ENCODE measurements around the gene GPLD1. TPM values are rescaled to one million over a fixed set of nuclear protein-coding genes. Genes with fewer than 3 reads are reported as not detected.

The GPLD1 gene
- total and polyA plus RNA-seq, 4 donors, result 15.5 to 62.0 (median 22.2) TPM

DNA sequence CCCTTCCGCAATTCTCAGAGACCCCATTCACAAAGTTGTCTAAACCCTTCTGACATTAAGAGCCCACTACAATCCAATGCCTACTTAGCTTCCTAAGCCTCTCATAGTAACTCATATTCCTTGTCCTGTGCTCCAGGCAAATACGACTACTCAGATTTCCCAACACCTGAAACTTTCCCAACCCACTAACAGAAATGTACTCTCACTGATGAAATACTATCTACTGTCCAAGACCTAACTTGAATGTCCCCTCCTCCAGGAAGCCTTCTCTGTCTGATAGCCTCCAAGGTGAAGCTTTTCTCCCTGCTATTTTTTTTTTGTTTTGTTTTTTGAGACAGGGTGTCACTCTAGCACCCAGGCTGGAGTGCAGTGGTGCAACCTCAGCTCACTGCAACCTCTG is 30.4 kb downstream of the GPLD1 start:
- Histone ChIP-seq H3K4me1 (ENCODE audit: control insufficient read depth in 4 of 4, insufficient read depth in 4 of 4, low read length in 3 of 4) (no peaks in the 10 kb centered on the region), H3K9ac (ENCODE audit: low read depth in 1 of 2, low read length in 2 of 2) (no peak overlapping the region), H3K27me3 (ENCODE audit: control insufficient read depth in 4 of 4, insufficient read depth in 4 of 4, low read length in 3 of 4) (no peaks in the 10 kb centered on the region), H3K4me3 (ENCODE audit: low read depth in 1 of 3, low read length in 3 of 3) (no peak overlapping the region), H3K9me3 (ENCODE audit: control insufficient read depth in 4 of 4, low read length in 3 of 4) (no peaks in the 10 kb centered on the region), H3K36me3 (ENCODE audit: control insufficient read depth in 4 of 4, insufficient read depth in 3 of 4, low read depth in 1 of 4, low read length in 3 of 4) (peaks cover 7 to 37% (median 28%) of the 10 kb centered on the region in 4 donors), H3K27ac (ENCODE audit: low read depth in 1 of 2, low read length in 2 of 2) (no peak overlapping the region)
- WGBS, result 65% methylated on average over 2 of the region's 2 CpGs
- TF ChIP-seq RAD21 (IDR thresholded peaks at IDR 0.05), result peak in 1 of 2 donors; percentile 26
- TF ChIP-seq TAF1 (conservative IDR thresholded peaks at IDR 0.05), result no peak
- peak in 1 of 2 donors; percentile 12 for TF ChIP-seq RXRA (IDR thresholded peaks at IDR 0.05)
- TF ChIP-seq HNF4A (conservative IDR thresholded peaks at IDR 0.05), result peak in 1 of 2 donors; percentile 21
- no peak for DNase-seq (ENCODE audit: low spot score)

DNA sequence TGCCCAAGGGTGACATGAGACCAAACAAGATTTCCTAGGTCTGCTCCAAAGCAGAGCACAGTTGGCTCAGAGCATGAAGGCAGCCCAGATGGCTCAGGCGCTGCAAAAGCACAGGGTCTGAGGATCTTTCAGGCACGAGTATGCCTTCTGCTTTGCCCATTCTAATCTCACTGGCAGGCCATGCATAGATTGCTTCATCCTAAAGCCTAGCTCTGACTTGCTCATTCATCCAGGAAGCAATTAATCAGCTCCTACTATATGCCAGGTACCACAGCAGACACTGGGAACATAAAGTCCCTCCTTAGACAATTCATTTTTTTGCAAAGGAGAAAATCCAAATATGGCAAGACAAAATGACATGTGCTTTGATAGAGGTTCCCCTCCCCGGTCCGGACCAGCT is 31.2 kb downstream of the GPLD1 start:
- no peak for TF ChIP-seq FOXA1 (IDR thresholded peaks at IDR 0.05)
- no peak for TF ChIP-seq FOXA2 (IDR thresholded peaks at IDR 0.05)
- TF ChIP-seq, protein P1, sequence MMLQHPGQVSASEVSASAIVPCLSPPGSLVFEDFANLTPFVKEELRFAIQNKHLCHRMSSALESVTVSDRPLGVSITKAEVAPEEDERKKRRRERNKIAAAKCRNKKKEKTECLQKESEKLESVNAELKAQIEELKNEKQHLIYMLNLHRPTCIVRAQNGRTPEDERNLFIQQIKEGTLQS (IDR thresholded peaks at IDR 0.05), result no peak
- TF ChIP-seq HNF4A (conservative IDR thresholded peaks at IDR 0.05), result no peak
- TF ChIP-seq, protein P2, sequence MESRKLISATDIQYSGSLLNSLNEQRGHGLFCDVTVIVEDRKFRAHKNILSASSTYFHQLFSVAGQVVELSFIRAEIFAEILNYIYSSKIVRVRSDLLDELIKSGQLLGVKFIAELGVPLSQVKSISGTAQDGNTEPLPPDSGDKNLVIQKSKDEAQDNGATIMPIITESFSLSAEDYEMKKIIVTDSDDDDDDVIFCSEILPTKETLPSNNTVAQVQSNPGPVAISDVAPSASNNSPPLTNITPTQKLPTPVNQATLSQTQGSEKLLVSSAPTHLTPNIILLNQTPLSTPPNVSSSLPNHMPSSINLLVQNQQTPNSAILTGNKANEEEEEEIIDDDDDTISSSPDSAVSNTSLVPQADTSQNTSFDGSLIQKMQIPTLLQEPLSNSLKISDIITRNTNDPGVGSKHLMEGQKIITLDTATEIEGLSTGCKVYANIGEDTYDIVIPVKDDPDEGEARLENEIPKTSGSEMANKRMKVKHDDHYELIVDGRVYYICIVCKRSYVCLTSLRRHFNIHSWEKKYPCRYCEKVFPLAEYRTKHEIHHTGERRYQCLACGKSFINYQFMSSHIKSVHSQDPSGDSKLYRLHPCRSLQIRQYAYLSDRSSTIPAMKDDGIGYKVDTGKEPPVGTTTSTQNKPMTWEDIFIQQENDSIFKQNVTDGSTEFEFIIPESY (IDR thresholded peaks at IDR 0.05), result no peak
- no peak for TF ChIP-seq JUND (IDR thresholded peaks at IDR 0.05)
- no peak for TF ChIP-seq SP1 (IDR thresholded peaks at IDR 0.05)
- no peak for TF ChIP-seq EGR1 (IDR thresholded peaks at IDR 0.05; ENCODE audit: low read depth in 2 of 2)
- TF ChIP-seq, protein P3, sequence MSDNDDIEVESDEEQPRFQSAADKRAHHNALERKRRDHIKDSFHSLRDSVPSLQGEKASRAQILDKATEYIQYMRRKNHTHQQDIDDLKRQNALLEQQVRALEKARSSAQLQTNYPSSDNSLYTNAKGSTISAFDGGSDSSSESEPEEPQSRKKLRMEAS (IDR thresholded peaks at IDR 0.05), result no peak
- no peak for TF ChIP-seq TAF1 (conservative IDR thresholded peaks at IDR 0.05)
- TF ChIP-seq HNF4G (IDR thresholded peaks at IDR 0.05), result no peak
- TF ChIP-seq NR2F2 (IDR thresholded peaks at IDR 0.05), result no peak
- TF ChIP-seq GABPA (IDR thresholded peaks at IDR 0.05 in 1 of 2, conservative IDR thresholded peaks at IDR 0.05 in 1 of 2), result no peak
- no peak for TF ChIP-seq YY1 (IDR thresholded peaks at IDR 0.05)
- TF ChIP-seq RAD21 (IDR thresholded peaks at IDR 0.05), result no peak
- no peaks in the 10 kb centered on the region for H3K9me3 ChIP-seq (ENCODE audit: control insufficient read depth in 4 of 4, low read length in 3 of 4)
- H3K36me3 ChIP-seq (ENCODE audit: control insufficient read depth in 4 of 4, insufficient read depth in 3 of 4, low read depth in 1 of 4, low read length in 3 of 4), result peaks cover 7 to 32% (median 30%) of the 10 kb centered on the region in 4 donors
- no peaks in the 10 kb centered on the region for H3K4me1 ChIP-seq (ENCODE audit: control insufficient read depth in 4 of 4, insufficient read depth in 4 of 4, low read length in 3 of 4)
- 56% methylated on average over 4 of the region's 4 CpGs for WGBS
- DNase-seq (ENCODE audit: low spot score), result no peak
- H3K27ac ChIP-seq (ENCODE audit: low read depth in 1 of 2, low read length in 2 of 2), result no peak overlapping the region
- H3K9ac ChIP-seq (ENCODE audit: low read depth in 1 of 2, low read length in 2 of 2), result no peak overlapping the region
- H3K4me3 ChIP-seq (ENCODE audit: low read depth in 1 of 3, low read length in 3 of 3), result no peak overlapping the region
- no peaks in the 10 kb centered on the region for H3K27me3 ChIP-seq (ENCODE audit: control insufficient read depth in 4 of 4, insufficient read depth in 4 of 4, low read length in 3 of 4)

DNA sequence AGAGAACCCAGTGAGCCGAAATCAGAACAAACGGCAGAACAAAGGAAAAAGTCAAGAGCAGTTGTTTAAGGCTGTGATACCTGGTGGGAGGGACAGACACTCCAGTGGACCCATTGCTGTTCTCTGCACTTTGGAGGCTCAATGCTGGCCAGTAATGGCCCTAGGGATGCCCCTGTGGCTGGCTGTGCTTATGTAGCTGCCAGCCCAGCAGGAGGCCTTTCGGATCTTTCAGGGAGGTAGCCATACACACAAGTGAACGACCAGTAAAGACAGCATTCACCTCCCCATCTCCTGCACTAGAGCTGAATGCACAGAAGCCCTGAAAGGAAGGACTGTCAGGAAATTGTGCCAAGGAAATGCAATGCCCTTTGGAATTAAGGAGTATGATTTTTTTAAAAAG is 34.3 kb downstream of the GPLD1 start:
- peaks cover 5 to 25% (median 22%) of the 10 kb centered on the region in 4 donors for H3K36me3 ChIP-seq (ENCODE audit: control insufficient read depth in 4 of 4, insufficient read depth in 3 of 4, low read depth in 1 of 4, low read length in 3 of 4)
- H3K4me3 ChIP-seq (ENCODE audit: low read depth in 1 of 3, low read length in 3 of 3), result no peak overlapping the region
- no peaks in the 10 kb centered on the region for H3K9me3 ChIP-seq (ENCODE audit: control insufficient read depth in 4 of 4, low read length in 3 of 4)
- TF ChIP-seq RAD21 (IDR thresholded peaks at IDR 0.05) (no peak), FOXA1 (IDR thresholded peaks at IDR 0.05) (no peak), FOXA2 (IDR thresholded peaks at IDR 0.05) (no peak), TAF1 (conservative IDR thresholded peaks at IDR 0.05) (no peak), HNF4A (conservative IDR thresholded peaks at IDR 0.05) (no peak), GABPA (IDR thresholded peaks at IDR 0.05 in 1 of 2, conservative IDR thresholded peaks at IDR 0.05 in 1 of 2) (no peak), RXRA (IDR thresholded peaks at IDR 0.05) (no peak), EGR1 (IDR thresholded peaks at IDR 0.05; ENCODE audit: low read depth in 2 of 2) (no peak), YY1 (IDR thresholded peaks at IDR 0.05) (no peak), JUND (IDR thresholded peaks at IDR 0.05) (no peak), NR2F2 (IDR thresholded peaks at IDR 0.05) (no peak)
- TF ChIP-seq, protein P4, sequence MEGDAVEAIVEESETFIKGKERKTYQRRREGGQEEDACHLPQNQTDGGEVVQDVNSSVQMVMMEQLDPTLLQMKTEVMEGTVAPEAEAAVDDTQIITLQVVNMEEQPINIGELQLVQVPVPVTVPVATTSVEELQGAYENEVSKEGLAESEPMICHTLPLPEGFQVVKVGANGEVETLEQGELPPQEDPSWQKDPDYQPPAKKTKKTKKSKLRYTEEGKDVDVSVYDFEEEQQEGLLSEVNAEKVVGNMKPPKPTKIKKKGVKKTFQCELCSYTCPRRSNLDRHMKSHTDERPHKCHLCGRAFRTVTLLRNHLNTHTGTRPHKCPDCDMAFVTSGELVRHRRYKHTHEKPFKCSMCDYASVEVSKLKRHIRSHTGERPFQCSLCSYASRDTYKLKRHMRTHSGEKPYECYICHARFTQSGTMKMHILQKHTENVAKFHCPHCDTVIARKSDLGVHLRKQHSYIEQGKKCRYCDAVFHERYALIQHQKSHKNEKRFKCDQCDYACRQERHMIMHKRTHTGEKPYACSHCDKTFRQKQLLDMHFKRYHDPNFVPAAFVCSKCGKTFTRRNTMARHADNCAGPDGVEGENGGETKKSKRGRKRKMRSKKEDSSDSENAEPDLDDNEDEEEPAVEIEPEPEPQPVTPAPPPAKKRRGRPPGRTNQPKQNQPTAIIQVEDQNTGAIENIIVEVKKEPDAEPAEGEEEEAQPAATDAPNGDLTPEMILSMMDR (IDR thresholded peaks at IDR 0.05; ENCODE audit: low read depth, low read length, missing input control), result no peak
- TF ChIP-seq, protein P5, sequence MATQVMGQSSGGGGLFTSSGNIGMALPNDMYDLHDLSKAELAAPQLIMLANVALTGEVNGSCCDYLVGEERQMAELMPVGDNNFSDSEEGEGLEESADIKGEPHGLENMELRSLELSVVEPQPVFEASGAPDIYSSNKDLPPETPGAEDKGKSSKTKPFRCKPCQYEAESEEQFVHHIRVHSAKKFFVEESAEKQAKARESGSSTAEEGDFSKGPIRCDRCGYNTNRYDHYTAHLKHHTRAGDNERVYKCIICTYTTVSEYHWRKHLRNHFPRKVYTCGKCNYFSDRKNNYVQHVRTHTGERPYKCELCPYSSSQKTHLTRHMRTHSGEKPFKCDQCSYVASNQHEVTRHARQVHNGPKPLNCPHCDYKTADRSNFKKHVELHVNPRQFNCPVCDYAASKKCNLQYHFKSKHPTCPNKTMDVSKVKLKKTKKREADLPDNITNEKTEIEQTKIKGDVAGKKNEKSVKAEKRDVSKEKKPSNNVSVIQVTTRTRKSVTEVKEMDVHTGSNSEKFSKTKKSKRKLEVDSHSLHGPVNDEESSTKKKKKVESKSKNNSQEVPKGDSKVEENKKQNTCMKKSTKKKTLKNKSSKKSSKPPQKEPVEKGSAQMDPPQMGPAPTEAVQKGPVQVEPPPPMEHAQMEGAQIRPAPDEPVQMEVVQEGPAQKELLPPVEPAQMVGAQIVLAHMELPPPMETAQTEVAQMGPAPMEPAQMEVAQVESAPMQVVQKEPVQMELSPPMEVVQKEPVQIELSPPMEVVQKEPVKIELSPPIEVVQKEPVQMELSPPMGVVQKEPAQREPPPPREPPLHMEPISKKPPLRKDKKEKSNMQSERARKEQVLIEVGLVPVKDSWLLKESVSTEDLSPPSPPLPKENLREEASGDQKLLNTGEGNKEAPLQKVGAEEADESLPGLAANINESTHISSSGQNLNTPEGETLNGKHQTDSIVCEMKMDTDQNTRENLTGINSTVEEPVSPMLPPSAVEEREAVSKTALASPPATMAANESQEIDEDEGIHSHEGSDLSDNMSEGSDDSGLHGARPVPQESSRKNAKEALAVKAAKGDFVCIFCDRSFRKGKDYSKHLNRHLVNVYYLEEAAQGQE (IDR thresholded peaks at IDR 0.05), result no peak
- no peaks in the 10 kb centered on the region for H3K4me1 ChIP-seq (ENCODE audit: control insufficient read depth in 4 of 4, insufficient read depth in 4 of 4, low read length in 3 of 4)
- H3K27ac ChIP-seq (ENCODE audit: low read depth in 1 of 2, low read length in 2 of 2), result no peak overlapping the region
- no peak overlapping the region for H3K9ac ChIP-seq (ENCODE audit: low read depth in 1 of 2, low read length in 2 of 2)
- 92% methylated on average over 4 of the region's 4 CpGs for WGBS
- no peak for DNase-seq (ENCODE audit: low spot score)
- no peaks in the 10 kb centered on the region for H3K27me3 ChIP-seq (ENCODE audit: control insufficient read depth in 4 of 4, insufficient read depth in 4 of 4, low read length in 3 of 4)
